HCT116 (cell line): ENCODE measurements around the gene OTOP3. TPM values are rescaled to one million over a fixed set of nuclear protein-coding genes. Genes with fewer than 3 reads are reported as not detected.

Experiments used
- ATAC-seq: fragments of 200-7000 bp; cut with Tn5 transposase; 2 replicates; pipeline ENCODE4 v1.9.1; 2020; ENCODE audit warnings: mild to moderate bottlenecking, moderate library complexity
- BruUV-seq: library from RNA; stranded (reverse); fragments of 400-500 nt; replicated peaks from 2 replicates; lab custom pipeline; 2021; lab: Mats Ljungman, UMichigan
- CTCF ChIA-PET: fragments of 300-600 bp; sonication (Branson Sonifier 250); formaldehyde crosslinking; loops from one replicate; lab custom pipeline; 2021; ENCODE audit warnings: antibody characterized with exemption; lab: Charles Lee
- POLR2A ChIA-PET: fragments of 300-600, 350-600 bp; sonication (Branson Sonifier 250); formaldehyde crosslinking; loops from one replicate; lab custom pipeline; 2021; ENCODE audit warnings: antibody characterized with exemption; lab: Charles Lee
- RAD21 ChIA-PET, 2 experiments: fragments of 300-600 bp; sonication (Branson Sonifier 250); formaldehyde crosslinking; loops; one replicate each; lab custom pipeline; 2023; ENCODE audit warnings: low total read pairs in 2 of 2; ENCODE audit not compliant: uncharacterized antibody in 2 of 2, unreplicated experiment in 2 of 2, low non-redundant PET in 1 of 2; lab: Charles Lee
- DNase-seq: peaks from one replicate; pipeline ENCODE4 v3.0.0-alpha.2; 2010; ENCODE audit warnings: low read depth, low spot score
- H2AFZ ChIP-seq: fragments of 200-600 bp; shearing (Covaris generic), sonication (generic); 2 replicates; pipeline ENCODE4 v1.6.1; 2017; ENCODE audit warnings: low read depth, mixed run types, mixed read lengths, antibody characterized with exemption, low read length; ENCODE audit not compliant: poor library complexity, severe bottlenecking
- H3K27ac ChIP-seq: 2 replicates; pipeline ENCODE4 v1.5.1; 2012; ENCODE audit warnings: low read depth, low read length
- H3K27me3 ChIP-seq: fragments of 200-600 bp; sonication (generic); 2 replicates; pipeline ENCODE4 v1.6.1; 2016; ENCODE audit warnings: mixed run types, low read length, mixed read lengths; ENCODE audit not compliant: insufficient read depth
- H3K36me3 ChIP-seq, 2 experiments: fragments of 200-500 bp in 1 of 2; fragments of 200-600 bp in 1 of 2; sonication (Bioruptor generic) in 1 of 2; sonication (generic) in 1 of 2; 2 replicates each; pipeline versions ENCODE4 v1.5.1 to v1.6.1; 2014 to 2016; ENCODE audit warnings: low read length in 2 of 2, inconsistent platforms in 1 of 2, mixed read lengths in 1 of 2, mixed run types in 1 of 2; ENCODE audit not compliant: insufficient read depth in 2 of 2, control insufficient read depth in 1 of 2
- H3K4me1 ChIP-seq, 2 experiments: fragments of 200-600 bp in 1 of 2; sonication (generic) in 1 of 2; 2 replicates each; pipeline versions ENCODE4 v1.5.1 to v1.6.1; 2012 to 2017; ENCODE audit warnings: low read length in 2 of 2, inconsistent platforms in 1 of 2, mild to moderate bottlenecking in 1 of 2, mixed read lengths in 1 of 2, mixed run types in 1 of 2, moderate library complexity in 1 of 2; ENCODE audit not compliant: insufficient read depth in 2 of 2, control insufficient read depth in 1 of 2
- H3K4me2 ChIP-seq: fragments of 200-600 bp; sonication (generic); 2 replicates; pipeline ENCODE4 v1.6.1; 2017; ENCODE audit warnings: mixed run types, low read length, mixed read lengths
- H3K4me3 ChIP-seq, 2 experiments: fragments of 200-600 bp in 1 of 2; sonication (generic) in 1 of 2; replicated peaks in 1 of 2; 2 replicates each; pipeline ENCODE4 v1.5.1; 2011 to 2016; ENCODE audit warnings: low read length in 2 of 2, control low read depth in 1 of 2, low read depth in 1 of 2, mild to moderate bottlenecking in 1 of 2, mixed read lengths in 1 of 2, mixed run types in 1 of 2
- H3K79me2 ChIP-seq: fragments of 200-600 bp; sonication (generic); 2 replicates; pipeline ENCODE4 v1.6.1; 2017; ENCODE audit warnings: mild to moderate bottlenecking, mixed run types, low read length, moderate library complexity, mixed read lengths; ENCODE audit not compliant: insufficient read depth
- H3K9ac ChIP-seq: fragments of 200-600 bp; sonication (generic); 2 replicates; pipeline ENCODE4 v1.6.1; 2016; ENCODE audit warnings: low read length, mixed read lengths
- H3K9me2 ChIP-seq: fragments of 200-600 bp; sonication (generic), shearing (Covaris generic); 2 replicates; pipeline ENCODE4 v1.6.1; 2017; ENCODE audit warnings: mixed run types, mild to moderate bottlenecking, moderate library complexity; ENCODE audit not compliant: insufficient read depth
- H3K9me3 ChIP-seq, 2 experiments: fragments of 200-500 bp in 1 of 2; fragments of 200-600 bp in 1 of 2; sonication (Bioruptor generic) in 1 of 2; sonication (generic) in 1 of 2; 2 replicates each; pipeline ENCODE4 v1.6.1; 2014 to 2017; ENCODE audit warnings: low read length in 2 of 2, mixed read lengths in 2 of 2, inconsistent platforms in 1 of 2, low read depth in 1 of 2, mild to moderate bottlenecking in 1 of 2, mixed run types in 1 of 2, moderate library complexity in 1 of 2; ENCODE audit not compliant: control insufficient read depth in 1 of 2, insufficient read depth in 1 of 2
- H4K20me1 ChIP-seq: fragments of 200-600 bp; sonication (generic), shearing (Covaris generic); 2 replicates; pipeline ENCODE4 v1.6.1; 2017; ENCODE audit warnings: mixed run types, mild to moderate bottlenecking, moderate library complexity; ENCODE audit not compliant: insufficient read depth
- ATF3 ChIP-seq: IDR thresholded peaks from 2 replicates; pipeline ENCODE4 v1.6.1; 2012
- CTCF ChIP-seq, 3 experiments: fragments of 200-600 bp in 1 of 3; sonication (generic) in 1 of 3; IDR thresholded peaks in 2 of 3; conservative IDR thresholded peaks in 1 of 3; 2 replicates each; pipeline ENCODE4 v1.5.1; 2012 to 2017; ENCODE audit warnings: low read depth in 2 of 3, low read length in 2 of 3, antibody characterized with exemption in 1 of 3, borderline replicate concordance in 1 of 3, control low read depth in 1 of 3, mild to moderate bottlenecking in 1 of 3, mixed read lengths in 1 of 3, mixed run types in 1 of 3, moderate library complexity in 1 of 3; ENCODE audit not compliant: insufficient read depth in 1 of 3
- JUND ChIP-seq: IDR thresholded peaks from 2 replicates; pipeline ENCODE4 v1.6.1; 2012
- REST ChIP-seq: IDR thresholded peaks from 2 replicates; pipeline ENCODE4 v1.6.1; 2012; ENCODE audit warnings: low read depth
- SIN3A ChIP-seq: IDR thresholded peaks from 2 replicates; pipeline ENCODE4 v1.6.1; 2012; ENCODE audit warnings: low read depth
- SP1 ChIP-seq: IDR thresholded peaks from 2 replicates; pipeline ENCODE4 v1.6.1; 2012; ENCODE audit warnings: low read depth
- SRF ChIP-seq: IDR thresholded peaks from 2 replicates; pipeline ENCODE4 v1.6.1; 2012; ENCODE audit warnings: low read depth
- YY1 ChIP-seq: IDR thresholded peaks from 2 replicates; pipeline ENCODE4 v1.6.1; 2011; ENCODE audit warnings: low read length, low read depth, moderate library complexity, mild to moderate bottlenecking; ENCODE audit not compliant: insufficient replicate concordance; ENCODE audit errors: extremely low read depth
- intact Hi-C: fragments of 100-400 bp; cut with micrococcal nuclease; formaldehyde crosslinking; loops from 2 replicates; pipeline ENCODE4 v1.10.0; 2022
- total RNA-seq: library from RNA; stranded (reverse); gene quantifications from one replicate; pipeline ENCODE4 v1.2.1, GENCODE V29; 2021; ENCODE audit not compliant: unreplicated experiment
- TF ChIP-seq, protein P1 (sequence below): IDR thresholded peaks from 2 replicates; pipeline ENCODE4 v1.6.1; 2012

OTOP3 gene
- total RNA-seq, 1 experiment from 2014 or later: not detected

- no peak for TF ChIP-seq REST
- TF ChIP-seq CTCF (IDR thresholded peaks at IDR 0.05 in 2 of 3, conservative IDR thresholded peaks at IDR 0.05 in 1 of 3; ENCODE audit: borderline replicate concordance in 1 of 3, insufficient read depth in 1 of 3, low read depth in 2 of 3, low read length in 2 of 3): no peak
- no peak for TF ChIP-seq ATF3
These were observed 42.5 kb downstream of the OTOP3 start (continued) for GRCh38 chr17:74978240-74978639.

- ATAC-seq (no peak), DNase-seq (no peak)
- Histone ChIP-seq H3K9me2 (no peaks in the 10 kb centered on the region), H3K4me1 (peaks cover 9 to 25% of the 10 kb centered on the region in 2 experiments), H4K20me1 (no peaks in the 10 kb centered on the region), H3K4me3 (no peak overlapping the region), H3K27me3 (no peaks in the 10 kb centered on the region), H3K9ac (no peak overlapping the region), H3K9me3 (no peaks in the 10 kb centered on the region), H3K79me2 (no peaks in the 10 kb centered on the region), H2AFZ (no peak overlapping the region), H3K36me3 (no peaks in the 10 kb centered on the region), H3K4me2 (no peak overlapping the region), H3K27ac (no peak overlapping the region)
- RAD21 ChIA-PET: no interaction called here
- BruUV-seq: no TSS peak
- CTCF ChIA-PET: interaction anchor here (1.5 kb wide), 1 partner anchor 18 kb away, joined by 3 read pairs; no protein-coding TSS in a partner anchor
- intact Hi-C loops: no loop called here
- TF ChIP-seq SP1 (no peak), YY1 (no peak), SIN3A (no peak), SRF (no peak), REST (no peak), JUND (no peak)
- TF ChIP-seq, protein P1, sequence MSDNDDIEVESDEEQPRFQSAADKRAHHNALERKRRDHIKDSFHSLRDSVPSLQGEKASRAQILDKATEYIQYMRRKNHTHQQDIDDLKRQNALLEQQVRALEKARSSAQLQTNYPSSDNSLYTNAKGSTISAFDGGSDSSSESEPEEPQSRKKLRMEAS: no peak
- POLR2A ChIA-PET: interaction anchor here (1.4 kb wide), 1 partner anchor 33 kb away, joined by 3 read pairs; no protein-coding TSS in a partner anchor
These were observed 43.9 kb downstream of the OTOP3 start for GRCh38 chr17:74979408-74980146.
